ENCODE data around the gene TUBB2B.

DNA sequence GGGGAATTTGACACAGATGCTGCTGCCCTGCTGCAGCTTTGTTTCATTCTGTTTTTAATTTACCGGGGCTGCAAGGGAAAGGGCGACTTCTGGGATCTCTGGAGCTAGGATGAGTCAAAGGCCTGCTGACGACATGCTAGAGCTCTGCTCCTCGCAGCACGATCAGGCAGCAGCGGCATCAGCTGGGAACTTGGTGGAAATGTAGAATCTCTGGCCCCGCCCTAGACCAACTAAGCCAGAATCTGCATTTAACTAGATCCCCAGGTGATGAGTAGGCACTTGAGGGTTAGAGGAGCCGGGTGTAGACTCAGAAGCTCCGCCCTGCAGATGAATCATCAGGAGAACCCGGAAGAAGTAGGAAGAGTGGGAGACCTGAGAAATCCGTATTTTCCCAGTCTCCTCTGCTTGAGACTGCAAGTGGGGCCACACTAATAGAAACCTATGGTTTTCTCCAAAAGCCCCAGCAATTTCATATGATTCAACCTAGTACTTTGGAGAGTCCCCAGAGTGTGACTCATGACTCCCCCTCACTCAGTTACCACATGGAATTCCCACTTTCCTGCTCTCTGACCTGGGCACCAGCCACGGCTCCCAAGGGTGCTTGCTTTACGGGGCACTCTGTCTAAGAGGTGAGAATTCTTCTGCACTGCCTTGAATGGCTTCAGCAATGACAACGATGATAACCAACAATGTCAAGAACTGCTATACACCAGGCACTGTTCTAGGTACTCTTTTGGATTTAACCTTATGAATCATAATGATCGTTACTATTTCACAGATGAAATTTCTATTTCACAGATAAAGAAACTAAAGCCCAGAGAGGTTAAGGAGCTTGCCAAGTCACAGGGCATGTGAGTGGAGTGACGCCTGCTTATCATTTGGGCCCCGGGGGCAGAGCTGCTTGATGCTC is 18.1 kb downstream of the TUBB2B start:
- TF ChIP-seq POLR2A (IDR thresholded peaks at IDR 0.05) (no peak), POLR2AphosphoS5 (IDR thresholded peaks at IDR 0.05; ENCODE audit: insufficient read depth in 1 of 2, low read depth in 1 of 2) (peak; percentile 52 to 67)
- TF ChIP-seq, protein P1, sequence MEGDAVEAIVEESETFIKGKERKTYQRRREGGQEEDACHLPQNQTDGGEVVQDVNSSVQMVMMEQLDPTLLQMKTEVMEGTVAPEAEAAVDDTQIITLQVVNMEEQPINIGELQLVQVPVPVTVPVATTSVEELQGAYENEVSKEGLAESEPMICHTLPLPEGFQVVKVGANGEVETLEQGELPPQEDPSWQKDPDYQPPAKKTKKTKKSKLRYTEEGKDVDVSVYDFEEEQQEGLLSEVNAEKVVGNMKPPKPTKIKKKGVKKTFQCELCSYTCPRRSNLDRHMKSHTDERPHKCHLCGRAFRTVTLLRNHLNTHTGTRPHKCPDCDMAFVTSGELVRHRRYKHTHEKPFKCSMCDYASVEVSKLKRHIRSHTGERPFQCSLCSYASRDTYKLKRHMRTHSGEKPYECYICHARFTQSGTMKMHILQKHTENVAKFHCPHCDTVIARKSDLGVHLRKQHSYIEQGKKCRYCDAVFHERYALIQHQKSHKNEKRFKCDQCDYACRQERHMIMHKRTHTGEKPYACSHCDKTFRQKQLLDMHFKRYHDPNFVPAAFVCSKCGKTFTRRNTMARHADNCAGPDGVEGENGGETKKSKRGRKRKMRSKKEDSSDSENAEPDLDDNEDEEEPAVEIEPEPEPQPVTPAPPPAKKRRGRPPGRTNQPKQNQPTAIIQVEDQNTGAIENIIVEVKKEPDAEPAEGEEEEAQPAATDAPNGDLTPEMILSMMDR (IDR thresholded peaks at IDR 0.05) = no peak

Measured in vagina (tissue), 2 donors.